Stomach (tissue), 9 donors: ENCODE data around the gene CIBAR2. TPM values are rescaled to one million over a fixed set of nuclear protein-coding genes. Genes with fewer than 3 reads are reported as not detected.
A peak's percentile ranks its signal among the peaks of the same experiment; 100 is the strongest.

Experiments
- DNase-seq, 2 donors: peaks; one replicate each; pipeline versions ENCODE4 v3.0.0 to v3.0.0-alpha.2; 2013 to 2019
- H3K27ac ChIP-seq, 5 donors: fragments of 200-600 bp in 4 of 5; sonication (generic) in 4 of 5; one replicate each; pipeline ENCODE4 v1.5.1; 2013 to 2019; ENCODE audit warnings: mild to moderate bottlenecking in 1 of 5, moderate library complexity in 1 of 5
- H3K27me3 ChIP-seq, 3 donors: fragments of 200-600 bp; sonication (generic); one replicate each; pipeline ENCODE4 v1.5.1; 2017 to 2019; ENCODE audit warnings: mixed run types in 1 of 3
- H3K36me3 ChIP-seq, 4 donors: fragments of 200-600 bp; sonication (generic); 1 replicate in 3 of 4; 2 replicates in 1 of 4; pipeline ENCODE4 v1.5.1; 2016 to 2019
- H3K4me1 ChIP-seq, 4 donors: fragments of 200-600 bp; sonication (generic); one replicate each; pipeline ENCODE4 v1.5.1; 2016 to 2019
- H3K4me3 ChIP-seq, 4 donors: fragments of 200-600 bp; sonication (generic) in 3 of 4; one replicate each; pipeline ENCODE4 v1.5.1; 2016 to 2019; ENCODE audit warnings: mild to moderate bottlenecking in 1 of 4
- H3K9me3 ChIP-seq, 4 donors: fragments of 200-600 bp; sonication (generic); one replicate each; pipeline ENCODE4 v1.5.1; 2016 to 2019
- EP300 ChIP-seq: sonication (generic); formaldehyde crosslinking; IDR thresholded peaks from one replicate; pipeline ENCODE4 v1.6.1; 2017; ENCODE audit warnings: antibody characterized with exemption
- POLR2A ChIP-seq, 4 donors: fragments of 450-650 bp; IDR thresholded peaks; one replicate each; pipeline ENCODE4 v1.6.1; 2016; ENCODE audit warnings: antibody characterized with exemption in 4 of 4, control low read depth in 2 of 4, mild to moderate bottlenecking in 1 of 4, moderate library complexity in 1 of 4
- POLR2AphosphoS5 ChIP-seq, 3 donors: sonication (generic); formaldehyde crosslinking; IDR thresholded peaks; one replicate each; pipeline ENCODE4 v1.6.1; 2016; ENCODE audit warnings: antibody characterized with exemption in 3 of 3
- WGBS, 5 donors: extraction: QIAGEN DNeasy Blood & Tissue Kit in 3 of 5; methylation state at CpG; one replicate each; pipeline versions ENCODE4 v1.1.5 to v1.1.7; 2013 to 2018; 5-methylcytosine and 5-hydroxymethylcytosine counted together
- intact Hi-C: fragments of 100-400 bp; cut with DNase I; formaldehyde crosslinking; loops from one replicate; pipeline ENCODE4 v1.15.1; 2023; ENCODE audit warnings: low total_unique reads
- polyA plus RNA-seq, 3 donors: library from polyadenylated mRNA; stranded (reverse); fragments of 200-250 nt; gene quantifications; one replicate each; pipeline ENCODE4 v1.2.3, GENCODE V29; 2013
- total RNA-seq, 5 donors: library from RNA; depleted of rRNA; stranded (reverse); fragments of >200 nt; gene quantifications; one replicate each; pipeline versions ENCODE4 v1.1.0 to v1.2.3, GENCODE V29; 2014 to 2016
- TF ChIP-seq, protein P1 (sequence below), 7 experiments: fragments of 450-650 bp in 4 of 7; fragments of 200-600 bp in 3 of 7; sonication (generic) in 3 of 7; IDR thresholded peaks; one replicate each; pipeline ENCODE4 v1.5.1; 2016 to 2019; ENCODE audit warnings: antibody characterized with exemption in 7 of 7, control low read depth in 2 of 7, mild to moderate bottlenecking in 1 of 7
- donor health status: healthy with polysubstance abuse.
- donor health status: Bipolar disorder and iron deficiency.
- donor health status: healthy.

CIBAR2 gene
- total and polyA plus RNA-seq, 8 donors: 1.5 to 54.0 TPM; not detected in 6

- peak overlapping the region in 2 of 5 donors; percentile 15 to 24 for H3K27ac ChIP-seq
- H3K36me3 ChIP-seq: no peaks in the 10 kb centered on the region
- WGBS, 5 donors: 41 to 70% (median 50%) methylated on average over 15 to 19 of the region's 19 CpGs
- TF ChIP-seq POLR2A (IDR thresholded peaks at IDR 0.05): no peak
- TF ChIP-seq POLR2AphosphoS5 (IDR thresholded peaks at IDR 0.05): no peak
- TF ChIP-seq, protein P1, sequence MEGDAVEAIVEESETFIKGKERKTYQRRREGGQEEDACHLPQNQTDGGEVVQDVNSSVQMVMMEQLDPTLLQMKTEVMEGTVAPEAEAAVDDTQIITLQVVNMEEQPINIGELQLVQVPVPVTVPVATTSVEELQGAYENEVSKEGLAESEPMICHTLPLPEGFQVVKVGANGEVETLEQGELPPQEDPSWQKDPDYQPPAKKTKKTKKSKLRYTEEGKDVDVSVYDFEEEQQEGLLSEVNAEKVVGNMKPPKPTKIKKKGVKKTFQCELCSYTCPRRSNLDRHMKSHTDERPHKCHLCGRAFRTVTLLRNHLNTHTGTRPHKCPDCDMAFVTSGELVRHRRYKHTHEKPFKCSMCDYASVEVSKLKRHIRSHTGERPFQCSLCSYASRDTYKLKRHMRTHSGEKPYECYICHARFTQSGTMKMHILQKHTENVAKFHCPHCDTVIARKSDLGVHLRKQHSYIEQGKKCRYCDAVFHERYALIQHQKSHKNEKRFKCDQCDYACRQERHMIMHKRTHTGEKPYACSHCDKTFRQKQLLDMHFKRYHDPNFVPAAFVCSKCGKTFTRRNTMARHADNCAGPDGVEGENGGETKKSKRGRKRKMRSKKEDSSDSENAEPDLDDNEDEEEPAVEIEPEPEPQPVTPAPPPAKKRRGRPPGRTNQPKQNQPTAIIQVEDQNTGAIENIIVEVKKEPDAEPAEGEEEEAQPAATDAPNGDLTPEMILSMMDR (IDR thresholded peaks at IDR 0.05): no peak
- no peak for TF ChIP-seq EP300
- H3K4me1 ChIP-seq: peaks cover 20 to 36% (median 29%) of the 10 kb centered on the region in 4 donors
- peak in 1 of 2 donors; percentile 73 for DNase-seq
- no peaks in the 10 kb centered on the region for H3K27me3 ChIP-seq
- no peaks in the 10 kb centered on the region for H3K9me3 ChIP-seq
- intact Hi-C loops: no loop called here
- no peak overlapping the region for H3K4me3 ChIP-seq
Measured at GRCh38 chr16:85157813-85158742, 45.8 kb upstream of the CIBAR2 start.

DNA sequence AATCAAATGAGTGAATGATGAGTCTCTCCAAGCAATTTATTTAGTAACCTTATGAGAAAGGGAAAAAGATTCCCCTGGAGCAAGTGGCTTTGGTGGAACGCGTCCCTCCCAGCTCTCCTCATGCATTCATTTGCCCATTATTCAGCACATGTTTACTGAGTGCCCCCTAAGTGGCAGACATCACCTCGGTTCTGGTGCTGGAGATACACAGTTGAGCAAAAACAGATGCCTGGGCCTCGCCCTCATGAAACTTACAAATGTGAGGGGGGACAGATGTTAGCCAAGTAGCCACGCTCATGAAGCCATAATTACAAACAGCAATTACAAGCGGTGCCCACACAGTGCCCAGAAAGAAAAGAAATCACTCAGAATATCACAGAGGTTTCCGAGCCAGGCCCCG, 45.1 kb upstream of the CIBAR2 start:
- Histone ChIP-seq H3K27me3 (no peaks in the 10 kb centered on the region), H3K9me3 (no peaks in the 10 kb centered on the region), H3K36me3 (no peaks in the 10 kb centered on the region), H3K4me1 (peaks cover 19 to 31% (median 27%) of the 10 kb centered on the region in 4 donors), H3K4me3 (no peak overlapping the region), H3K27ac (no peak overlapping the region)
- TF ChIP-seq, protein P1 (IDR thresholded peaks at IDR 0.05): no peak
- TF ChIP-seq POLR2A (IDR thresholded peaks at IDR 0.05): no peak
- TF ChIP-seq POLR2AphosphoS5 (IDR thresholded peaks at IDR 0.05): no peak
- no peak for TF ChIP-seq EP300
- DNase-seq: no peak
- intact Hi-C loops: no loop called here
- 85 to 91% (median 86%) methylated on average over 8 of the region's 8 CpGs for WGBS, 5 donors

DNA sequence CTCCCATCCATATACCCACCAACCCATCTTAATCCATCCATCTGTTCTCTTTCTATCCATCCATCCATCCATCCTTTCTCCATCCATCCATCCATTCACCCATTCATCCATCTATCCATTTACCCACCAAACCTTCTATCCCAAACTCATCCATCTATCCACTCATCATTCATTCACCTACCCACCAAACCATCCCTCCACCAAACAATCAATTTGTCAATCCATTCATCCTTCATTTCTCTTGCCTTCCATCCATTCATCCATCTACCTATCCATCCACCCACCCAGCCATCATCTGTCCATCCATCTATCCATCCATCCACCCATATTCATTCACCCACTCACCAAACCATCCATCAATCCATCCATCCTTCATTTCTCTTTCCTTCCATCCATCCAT, 44.6 kb upstream of the CIBAR2 start:
- no peak overlapping the region for H3K4me3 ChIP-seq

DNA sequence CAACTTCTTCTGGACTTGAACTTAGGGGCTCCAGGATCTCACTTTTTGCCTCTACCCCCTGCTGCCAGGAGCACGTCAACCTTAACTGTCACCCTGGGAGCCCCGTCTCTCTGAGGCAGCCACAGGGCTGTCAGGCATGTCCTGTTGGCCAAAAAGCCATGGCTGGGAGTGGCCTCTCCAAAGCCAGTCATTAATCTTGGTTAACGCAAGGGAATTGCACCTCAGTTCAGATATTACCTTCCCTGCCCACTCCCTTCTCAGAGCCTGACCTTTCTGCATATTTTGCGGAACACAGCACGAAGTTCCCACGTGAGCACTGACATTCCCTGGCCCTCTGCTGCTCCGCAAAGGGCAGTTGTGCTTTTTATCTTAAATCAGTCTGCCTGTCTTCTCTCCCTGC, 44.2 kb upstream of the CIBAR2 start:
- 80 to 93% (median 84%) methylated on average over 7 of the region's 7 CpGs for WGBS, 5 donors

More for the DNA sequence above, 44.6 kb upstream of the CIBAR2 start:
- Histone ChIP-seq H3K36me3 (no peaks in the 10 kb centered on the region), H3K27ac (no peak overlapping the region), H3K9me3 (no peaks in the 10 kb centered on the region), H3K4me1 (peaks cover 20 to 31% (median 29%) of the 10 kb centered on the region in 4 donors), H3K27me3 (no peaks in the 10 kb centered on the region)
- intact Hi-C loops: no loop called here
- TF ChIP-seq EP300 (no peak), POLR2AphosphoS5 (IDR thresholded peaks at IDR 0.05) (no peak)
- no peak for DNase-seq

More for the DNA sequence above, 44.2 kb upstream of the CIBAR2 start:
- H3K4me3 ChIP-seq: no peak overlapping the region
- peaks cover 21 to 34% (median 32%) of the 10 kb centered on the region in 4 donors for H3K4me1 ChIP-seq
- H3K27me3 ChIP-seq: no peaks in the 10 kb centered on the region
- no peaks in the 10 kb centered on the region for H3K36me3 ChIP-seq
- intact Hi-C loops: no loop called here
- H3K9me3 ChIP-seq: no peaks in the 10 kb centered on the region
- peak in 1 of 2 donors; percentile 28 for DNase-seq
- H3K27ac ChIP-seq: no peak overlapping the region
- TF ChIP-seq, protein P1 (IDR thresholded peaks at IDR 0.05): no peak
- no peak for TF ChIP-seq EP300
- TF ChIP-seq POLR2AphosphoS5 (IDR thresholded peaks at IDR 0.05): no peak
- no peak for TF ChIP-seq POLR2A (IDR thresholded peaks at IDR 0.05)
